ENCODE data around the gene ITGAE.

ITGAE gene

DNA sequence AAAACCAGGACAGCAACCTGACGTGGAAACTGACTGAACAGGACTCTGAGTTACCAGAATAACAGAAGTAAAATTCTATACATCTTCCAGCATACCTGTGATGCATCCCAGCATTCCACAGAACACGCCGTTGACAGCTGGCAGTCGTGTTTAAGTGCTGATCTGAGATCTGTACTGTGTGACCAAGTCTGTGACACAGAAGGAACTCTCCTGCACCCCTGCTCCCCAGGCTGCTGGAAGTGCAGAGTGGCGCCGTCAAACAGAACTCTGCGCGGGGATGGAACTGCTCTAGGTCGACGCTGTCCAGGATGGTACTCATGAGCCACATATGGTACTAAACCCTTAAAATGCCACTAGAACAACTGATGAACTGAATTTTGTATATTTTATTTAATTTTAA, 804 bp upstream of the ITGAE start:
- no peak for DNase-seq
- WGBS (ENCODE audit: insufficient coverage), result 100% methylated on average over 6 of the region's 10 CpGs
- Histone ChIP-seq H3K4me3 (ENCODE audit: control insufficient read depth in 1 of 7, extremely low read depth in 1 of 7, insufficient read depth in 4 of 7, low read depth in 2 of 7, low read length in 6 of 7) (no peak overlapping the region), H3K27ac (ENCODE audit: insufficient read depth in 1 of 2, low read depth in 1 of 2, low read length in 2 of 2, poor library complexity in 1 of 2, severe bottlenecking in 2 of 2) (no peak overlapping the region), H3K9me3 (ENCODE audit: control extremely low read depth in 1 of 5, control insufficient read depth in 4 of 5, insufficient read depth in 2 of 5, low read depth in 1 of 5, low read length in 4 of 5) (no peaks in the 10 kb centered on the region), H3K36me3 (ENCODE audit: control insufficient read depth in 4 of 4, insufficient read depth in 4 of 4, low read length in 3 of 4) (peaks cover 0 to 16% (median 2%) of the 10 kb centered on the region in 4 experiments), H3K4me1 (ENCODE audit: control extremely low read depth in 1 of 4, control insufficient read depth in 4 of 4, insufficient read depth in 4 of 4, low read length in 3 of 4) (peaks cover 2 to 32% (median 15%) of the 10 kb centered on the region in 4 experiments), H3K27me3 (replicated peaks in 2 of 5; ENCODE audit: control insufficient read depth in 4 of 5, insufficient read depth in 5 of 5, low read length in 4 of 5) (no peaks in the 10 kb centered on the region)
- ChIA-PET POLR2A (no interaction called here), CTCF (interaction anchor here (1.0 to 3.4 kb wide), 3 partner anchors 11 to 64 kb away, joined by 3 to 14 read pairs (median 5); no protein-coding TSS in a partner anchor)

GRCh38 chr17:3801347-3801746, 359 bp upstream of the ITGAE start:
- no peak overlapping the region for H3K4me3 ChIP-seq (ENCODE audit: control insufficient read depth in 1 of 7, extremely low read depth in 1 of 7, insufficient read depth in 4 of 7, low read depth in 2 of 7, low read length in 6 of 7)
- POLR2A ChIA-PET, result interaction anchor here (0.7 kb wide), 1 partner anchor 15 kb away, joined by 5 read pairs; no protein-coding TSS in a partner anchor

DNA sequence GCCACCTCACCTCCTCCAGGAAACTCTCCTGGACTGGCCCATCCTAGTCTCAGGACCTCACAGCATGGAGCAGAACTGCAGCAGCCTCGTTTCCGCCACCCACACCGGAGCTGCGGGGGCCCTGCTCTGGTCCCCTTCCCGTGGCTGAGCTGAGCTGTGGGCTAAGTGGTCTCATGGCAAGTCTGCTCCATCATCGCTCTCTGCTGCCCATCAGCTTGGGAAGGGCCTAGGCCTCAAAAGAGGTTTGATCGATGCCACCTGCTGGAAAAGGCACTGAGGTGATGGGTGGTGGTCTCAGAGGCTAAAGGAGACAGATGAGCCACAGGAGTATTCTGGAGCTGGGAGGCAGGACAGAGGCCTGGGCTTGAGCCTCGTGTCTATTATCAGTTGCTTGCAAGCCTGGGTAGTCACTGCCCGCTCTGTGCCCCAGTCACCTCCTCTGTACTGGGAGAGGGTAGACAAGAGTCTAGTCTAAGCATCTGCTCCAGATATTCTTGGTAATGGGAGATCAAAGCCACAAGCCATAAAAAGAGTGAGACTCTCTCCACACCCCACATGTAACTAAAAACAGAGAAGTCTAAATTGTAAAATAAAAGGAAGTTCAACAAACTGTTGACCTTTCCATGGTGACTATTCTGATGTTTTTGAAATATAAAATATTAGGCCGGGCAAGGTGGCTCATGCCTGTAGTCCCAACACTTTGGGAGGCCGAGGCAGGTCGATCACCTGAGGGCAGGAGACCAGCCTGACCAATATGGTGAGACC, 1.6 kb downstream of the ITGAE start:
- DNase-seq, result peak in 2 of 3 donors; percentile 27 to 38
- H3K27me3 ChIP-seq (replicated peaks in 2 of 5; ENCODE audit: control insufficient read depth in 4 of 5, insufficient read depth in 5 of 5, low read length in 4 of 5), result no peaks in the 10 kb centered on the region
- H3K27ac ChIP-seq (ENCODE audit: insufficient read depth in 1 of 2, low read depth in 1 of 2, low read length in 2 of 2, poor library complexity in 1 of 2, severe bottlenecking in 2 of 2), result no peak overlapping the region
- 95% methylated on average over 7 of the region's 12 CpGs for WGBS (ENCODE audit: insufficient coverage)
- H3K4me1 ChIP-seq (ENCODE audit: control extremely low read depth in 1 of 4, control insufficient read depth in 4 of 4, insufficient read depth in 4 of 4, low read length in 3 of 4), result peaks cover 2 to 49% (median 22%) of the 10 kb centered on the region in 4 experiments
- CTCF ChIA-PET, result interaction anchor here (0.8 to 1.7 kb wide), 2 partner anchors 27 to 62 kb away, joined by 3 to 8 read pairs; no protein-coding TSS in a partner anchor
- no peaks in the 10 kb centered on the region for H3K9me3 ChIP-seq (ENCODE audit: control extremely low read depth in 1 of 5, control insufficient read depth in 4 of 5, insufficient read depth in 2 of 5, low read depth in 1 of 5, low read length in 4 of 5)
- H3K4me3 ChIP-seq (ENCODE audit: control insufficient read depth in 1 of 7, extremely low read depth in 1 of 7, insufficient read depth in 4 of 7, low read depth in 2 of 7, low read length in 6 of 7), result no peak overlapping the region
- POLR2A ChIA-PET, result interaction anchor here (0.6 kb wide), 1 partner anchor 154 kb away, joined by 4 read pairs; no protein-coding TSS in a partner anchor
- peaks cover 0 to 5% (median 2%) of the 10 kb centered on the region in 4 experiments for H3K36me3 ChIP-seq (ENCODE audit: control insufficient read depth in 4 of 4, insufficient read depth in 4 of 4, low read length in 3 of 4)

More at GRCh38 chr17:3801347-3801746, 359 bp upstream of the ITGAE start:
- H3K36me3 ChIP-seq (ENCODE audit: control insufficient read depth in 4 of 4, insufficient read depth in 4 of 4, low read length in 3 of 4), result peaks cover 0 to 13% (median 2%) of the 10 kb centered on the region in 4 experiments
- DNase-seq, result no peak
- CTCF ChIA-PET, result interaction anchor here (1.0 to 3.4 kb wide), 3 partner anchors 10 to 64 kb away, joined by 3 to 14 read pairs (median 5); no protein-coding TSS in a partner anchor
- peaks cover 2 to 37% (median 18%) of the 10 kb centered on the region in 4 experiments for H3K4me1 ChIP-seq (ENCODE audit: control extremely low read depth in 1 of 4, control insufficient read depth in 4 of 4, insufficient read depth in 4 of 4, low read length in 3 of 4)
- WGBS (ENCODE audit: insufficient coverage), result 100% methylated on average over 7 of the region's 7 CpGs
- no peaks in the 10 kb centered on the region for H3K9me3 ChIP-seq (ENCODE audit: control extremely low read depth in 1 of 5, control insufficient read depth in 4 of 5, insufficient read depth in 2 of 5, low read depth in 1 of 5, low read length in 4 of 5)
- no peak overlapping the region for H3K27ac ChIP-seq (ENCODE audit: insufficient read depth in 1 of 2, low read depth in 1 of 2, low read length in 2 of 2, poor library complexity in 1 of 2, severe bottlenecking in 2 of 2)
- H3K27me3 ChIP-seq (replicated peaks in 2 of 5; ENCODE audit: control insufficient read depth in 4 of 5, insufficient read depth in 5 of 5, low read length in 4 of 5), result no peaks in the 10 kb centered on the region

DNA sequence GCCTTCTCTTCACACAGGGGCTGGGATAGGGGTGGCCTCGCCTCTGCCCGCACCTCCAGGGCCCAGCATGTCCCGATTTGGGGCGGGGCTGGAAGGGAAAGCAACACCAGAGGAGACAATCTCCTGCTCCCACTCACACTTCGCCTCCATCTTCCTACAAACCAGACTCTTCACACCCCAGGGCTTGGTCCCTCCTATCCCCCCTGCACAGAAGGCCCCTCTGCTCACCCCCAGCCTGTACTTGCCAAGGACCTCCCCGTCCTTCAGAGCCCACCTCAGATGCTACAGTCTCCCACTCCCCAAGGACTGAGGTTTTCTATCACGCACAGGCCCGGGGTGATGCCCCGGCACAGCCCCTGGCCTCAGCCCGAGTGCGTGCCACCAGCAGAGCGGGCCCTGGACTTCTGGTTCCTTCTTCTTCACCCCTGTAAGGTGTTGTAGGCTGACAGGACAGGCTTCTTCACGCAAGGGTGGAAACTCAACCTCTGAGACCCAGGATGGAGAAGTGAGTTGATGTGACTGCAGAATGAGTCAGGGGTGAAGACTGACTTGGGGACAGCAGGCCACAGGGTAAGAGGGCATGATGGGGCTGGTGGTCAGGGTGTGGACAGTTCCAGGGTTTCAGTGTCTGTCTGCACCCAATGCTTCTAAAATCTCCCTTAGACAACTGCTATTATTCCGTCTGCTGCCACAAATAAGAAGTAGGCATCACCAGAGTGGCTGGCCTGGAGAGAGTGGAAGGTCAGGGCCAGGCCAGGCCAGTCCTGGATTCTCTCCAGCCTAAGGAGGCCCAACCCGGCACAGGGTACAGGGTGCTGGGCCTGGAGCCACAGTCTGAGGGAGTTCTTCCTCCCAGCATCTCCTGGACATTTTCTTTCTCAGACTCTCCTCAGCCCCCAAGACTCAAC, 2.5 kb downstream of the ITGAE start:
- Histone ChIP-seq H3K4me3 (ENCODE audit: control insufficient read depth in 1 of 7, extremely low read depth in 1 of 7, insufficient read depth in 4 of 7, low read depth in 2 of 7, low read length in 6 of 7) (no peak overlapping the region), H3K9me3 (ENCODE audit: control extremely low read depth in 1 of 5, control insufficient read depth in 4 of 5, insufficient read depth in 2 of 5, low read depth in 1 of 5, low read length in 4 of 5) (no peaks in the 10 kb centered on the region), H3K27ac (ENCODE audit: insufficient read depth in 1 of 2, low read depth in 1 of 2, low read length in 2 of 2, poor library complexity in 1 of 2, severe bottlenecking in 2 of 2) (no peak overlapping the region), H3K36me3 (ENCODE audit: control insufficient read depth in 4 of 4, insufficient read depth in 4 of 4, low read length in 3 of 4) (peaks cover 0 to 5% (median under 1%) of the 10 kb centered on the region in 4 experiments), H3K4me1 (ENCODE audit: control extremely low read depth in 1 of 4, control insufficient read depth in 4 of 4, insufficient read depth in 4 of 4, low read length in 3 of 4) (peaks cover 2 to 49% (median 22%) of the 10 kb centered on the region in 4 experiments), H3K27me3 (replicated peaks in 2 of 5; ENCODE audit: control insufficient read depth in 4 of 5, insufficient read depth in 5 of 5, low read length in 4 of 5) (no peaks in the 10 kb centered on the region)
- WGBS (ENCODE audit: insufficient coverage), result 93% methylated on average over 10 of the region's 15 CpGs
- no peak for DNase-seq
- POLR2A ChIA-PET, result interaction anchor here (0.6 kb wide), 1 partner anchor 153 kb away, joined by 4 read pairs; no protein-coding TSS in a partner anchor
- CTCF ChIA-PET, result interaction anchor here (0.8 to 3.5 kb wide), 3 partner anchors 26 to 62 kb away, joined by 3 to 10 read pairs (median 8); no protein-coding TSS in a partner anchor

DNA sequence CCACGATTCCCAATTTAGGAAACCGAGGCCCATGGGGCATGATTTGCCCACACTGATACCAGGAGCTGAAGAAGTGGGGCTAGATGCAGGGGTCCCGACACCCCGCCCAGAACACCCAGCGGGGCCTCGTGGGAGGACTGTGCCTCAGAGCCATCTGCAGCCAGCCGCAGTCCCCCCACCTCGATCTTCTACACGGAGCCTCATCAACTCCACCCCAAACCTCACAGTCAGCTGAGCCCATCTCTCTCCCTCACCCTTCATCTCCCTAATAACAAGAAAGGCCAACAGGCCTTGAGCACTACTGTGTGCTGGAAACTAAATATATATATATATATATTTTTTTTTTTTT, 4.2 kb downstream of the ITGAE start:
- WGBS (ENCODE audit: insufficient coverage), result 100% methylated on average over 2 of the region's 9 CpGs
- no peak overlapping the region for H3K27ac ChIP-seq (ENCODE audit: insufficient read depth in 1 of 2, low read depth in 1 of 2, low read length in 2 of 2, poor library complexity in 1 of 2, severe bottlenecking in 2 of 2)
- H3K36me3 ChIP-seq (ENCODE audit: control insufficient read depth in 4 of 4, insufficient read depth in 4 of 4, low read length in 3 of 4), result no peaks in the 10 kb centered on the region
- peaks cover 0 to 37% (median 22%) of the 10 kb centered on the region in 4 experiments for H3K4me1 ChIP-seq (ENCODE audit: control extremely low read depth in 1 of 4, control insufficient read depth in 4 of 4, insufficient read depth in 4 of 4, low read length in 3 of 4)
- no peaks in the 10 kb centered on the region for H3K9me3 ChIP-seq (ENCODE audit: control extremely low read depth in 1 of 5, control insufficient read depth in 4 of 5, insufficient read depth in 2 of 5, low read depth in 1 of 5, low read length in 4 of 5)
- H3K4me3 ChIP-seq (ENCODE audit: control insufficient read depth in 1 of 7, extremely low read depth in 1 of 7, insufficient read depth in 4 of 7, low read depth in 2 of 7, low read length in 6 of 7), result no peak overlapping the region
- CTCF ChIA-PET, result interaction anchor here (1.1 to 3.5 kb wide), 2 partner anchors 32 to 60 kb away, joined by 3 to 10 read pairs; no protein-coding TSS in a partner anchor
- peak in 1 of 3 donors; percentile 25 for DNase-seq
- no peaks in the 10 kb centered on the region for H3K27me3 ChIP-seq (replicated peaks in 2 of 5; ENCODE audit: control insufficient read depth in 4 of 5, insufficient read depth in 5 of 5, low read length in 4 of 5)
- POLR2A ChIA-PET, result interaction anchor here (0.6 kb wide), 1 partner anchor 47 kb away, joined by 5 read pairs; no protein-coding TSS in a partner anchor

- Histone ChIP-seq H3K4me1 (ENCODE audit: control extremely low read depth in 1 of 4, control insufficient read depth in 4 of 4, insufficient read depth in 4 of 4, low read length in 3 of 4) (peaks cover 0 to 37% (median 22%) of the 10 kb centered on the region in 4 experiments), H3K4me3 (ENCODE audit: control insufficient read depth in 1 of 7, extremely low read depth in 1 of 7, insufficient read depth in 4 of 7, low read depth in 2 of 7, low read length in 6 of 7) (no peak overlapping the region), H3K36me3 (ENCODE audit: control insufficient read depth in 4 of 4, insufficient read depth in 4 of 4, low read length in 3 of 4) (no peaks in the 10 kb centered on the region), H3K27me3 (replicated peaks in 2 of 5; ENCODE audit: control insufficient read depth in 4 of 5, insufficient read depth in 5 of 5, low read length in 4 of 5) (no peaks in the 10 kb centered on the region), H3K27ac (ENCODE audit: insufficient read depth in 1 of 2, low read depth in 1 of 2, low read length in 2 of 2, poor library complexity in 1 of 2, severe bottlenecking in 2 of 2) (no peak overlapping the region), H3K9me3 (ENCODE audit: control extremely low read depth in 1 of 5, control insufficient read depth in 4 of 5, insufficient read depth in 2 of 5, low read depth in 1 of 5, low read length in 4 of 5) (no peaks in the 10 kb centered on the region)
- DNase-seq, result peak; percentile 46 to 88 (median 87)
- CTCF ChIA-PET, result interaction anchor here (1.1 to 3.5 kb wide), 2 partner anchors 32 to 59 kb away, joined by 3 to 10 read pairs; no protein-coding TSS in a partner anchor
- 68% methylated on average over 13 of the region's 17 CpGs for WGBS (ENCODE audit: insufficient coverage)
- POLR2A ChIA-PET, result interaction anchor here (0.6 kb wide), 2 partner anchors 15 to 46 kb away, joined by 5 read pairs; no protein-coding TSS in a partner anchor
Measured at GRCh38 chr17:3796110-3796821, 4.7 kb downstream of the ITGAE start.

Measured in common myeloid progenitor, CD34-positive (primary cell).